Lung microvascular endothelial cell (primary cell): ENCODE measurements around the gene GLB1L3. TPM values are rescaled to one million over a fixed set of nuclear protein-coding genes. Genes with fewer than 3 reads are reported as not detected.

ENCODE experiments used
- DNase-seq, 2 donors: peaks; one replicate each; pipeline versions ENCODE4 v3.0.0 to v3.0.0-alpha.2; 2010; ENCODE audit warnings: low read depth in 2 of 2
- total RNA-seq: library from RNA; depleted of rRNA; stranded (reverse); fragments of >200 nt; gene quantifications from 2 replicates; pipeline ENCODE4 v1.2.1, GENCODE V29; 2014

GLB1L3 gene
- total RNA-seq, 1 donor from 2014 or later, result not detected

- DNase-seq, result no peak
These were observed 86.2 kb downstream of the GLB1L3 start for GRCh38 chr11:134362192-134362901.

- no peak for DNase-seq
These were observed 87.0 kb downstream of the GLB1L3 start for GRCh38 chr11:134363161-134363560.

- no peak for DNase-seq
These were observed 87.4 kb downstream of the GLB1L3 start for GRCh38 chr11:134363592-134363991.

GRCh38 chr11:134364261-134364660, 88.1 kb downstream of the GLB1L3 start:
- DNase-seq, result no peak

- no peak for DNase-seq
These were observed 89.1 kb downstream of the GLB1L3 start for GRCh38 chr11:134365011-134365925.

- DNase-seq, result no peak
These were observed 90.1 kb downstream of the GLB1L3 start for GRCh38 chr11:134366254-134366653.

GRCh38 chr11:134367781-134368180, 91.6 kb downstream of the GLB1L3 start:
- DNase-seq, result no peak

Other genes with a start within 250 kb of the GLB1L3 start
- 2.8 and 17.0 TPM in 2 replicates for gene JAM3, start 207.3 kb upstream of the GLB1L3 start, total RNA-seq
- gene NCAPD3, start 52.4 kb upstream of the GLB1L3 start, total RNA-seq, result 12.7 and 14.4 TPM in 2 replicates
- 21.1 and 22.6 TPM in 2 replicates for gene VPS26B, start 51.7 kb upstream of the GLB1L3 start, total RNA-seq
- 40.5 and 43.6 TPM in 2 replicates for gene THYN1, start 23.0 kb upstream of the GLB1L3 start, total RNA-seq
- gene ACAD8, start 22.8 kb upstream of the GLB1L3 start, total RNA-seq, result 14.4 and 18.7 TPM in 2 replicates
- gene GLB1L2, start 55.6 kb downstream of the GLB1L3 start, total RNA-seq, result under 0.01 and 0.22 TPM in 2 replicates
- not detected in 2 replicates for gene B3GAT1, start 135.9 kb downstream of the GLB1L3 start, total RNA-seq